CD14-positive monocyte (primary cell): ENCODE results near the gene BCAP31. TPM values are rescaled to one million over a fixed set of nuclear protein-coding genes. Genes with fewer than 3 reads are reported as not detected.

Experiments
- DNase-seq, 3 donors: peaks; one replicate each; pipeline ENCODE4 v3.0.0-alpha.2; 2011 to 2022
- H2AFZ ChIP-seq: 2 replicates; pipeline ENCODE4 v1.6.0; 2012; ENCODE audit warnings: mild to moderate bottlenecking, low read depth, low read length, inconsistent platforms; ENCODE audit not compliant: insufficient read depth, poor library complexity, severe bottlenecking
- H3K27ac ChIP-seq, 2 donors: 1 replicate in 1 of 2; 2 replicates in 1 of 2; pipeline ENCODE4 v1.5.1; 2012 to 2013; ENCODE audit warnings: low read length in 2 of 2, control low read depth in 1 of 2, inconsistent platforms in 1 of 2, low read depth in 1 of 2, mild to moderate bottlenecking in 1 of 2
- H3K27me3 ChIP-seq, 2 donors: one replicate each; pipeline versions ENCODE4 v1.6.0 to v1.6.1; 2011 to 2013; ENCODE audit warnings: low read length in 2 of 2; ENCODE audit not compliant: control insufficient read depth in 2 of 2, insufficient read depth in 2 of 2
- H3K36me3 ChIP-seq, 2 donors: replicated peaks in 1 of 2; 1 replicate in 1 of 2; 2 replicates in 1 of 2; pipeline versions ENCODE4 v1.5.1 to v1.6.1; 2012 to 2013; ENCODE audit warnings: low read length in 2 of 2, control low read depth in 1 of 2, inconsistent platforms in 1 of 2, mild to moderate bottlenecking in 1 of 2; ENCODE audit not compliant: insufficient read depth in 2 of 2, control insufficient read depth in 1 of 2
- H3K4me1 ChIP-seq, 2 donors: 1 replicate in 1 of 2; 2 replicates in 1 of 2; pipeline versions ENCODE4 v1.5.1 to v1.6.1; 2012 to 2013; ENCODE audit warnings: low read length in 2 of 2, control low read depth in 1 of 2, inconsistent platforms in 1 of 2, mild to moderate bottlenecking in 1 of 2, moderate library complexity in 1 of 2; ENCODE audit not compliant: insufficient read depth in 2 of 2, control insufficient read depth in 1 of 2
- H3K4me2 ChIP-seq: replicated peaks from 2 replicates; pipeline ENCODE3; 2012; ENCODE audit warnings: low read length, moderate library complexity, mild to moderate bottlenecking; ENCODE audit not compliant: poor library complexity, severe bottlenecking; ENCODE audit errors: extremely low read depth
- H3K4me3 ChIP-seq, 3 experiments: fragments of 200-600 bp in 1 of 3; sonication (generic) in 1 of 3; replicated peaks in 1 of 3; 1 replicate in 2 of 3; 2 replicates in 1 of 3; pipeline ENCODE4 v1.5.1; 2011 to 2013; ENCODE audit warnings: low read length in 3 of 3, mild to moderate bottlenecking in 3 of 3, control low read depth in 2 of 3, low read depth in 2 of 3, inconsistent platforms in 1 of 3, moderate library complexity in 1 of 3
- H3K79me2 ChIP-seq: 2 replicates; pipeline ENCODE4 v1.6.0; 2012; ENCODE audit warnings: mild to moderate bottlenecking, control low read depth, inconsistent platforms, low read length, moderate library complexity; ENCODE audit not compliant: insufficient read depth
- H3K9ac ChIP-seq: 2 replicates; pipeline ENCODE4 v1.6.0; 2017; ENCODE audit warnings: low read length, mild to moderate bottlenecking; ENCODE audit not compliant: insufficient read depth, poor library complexity, severe bottlenecking
- H3K9me3 ChIP-seq, 2 donors: replicated peaks in 1 of 2; 1 replicate in 1 of 2; 2 replicates in 1 of 2; pipeline versions ENCODE4 v1.5.1 to v1.6.1; 2012 to 2013; ENCODE audit warnings: low read length in 2 of 2, control low read depth in 1 of 2; ENCODE audit not compliant: control insufficient read depth in 1 of 2, insufficient read depth in 1 of 2
- H4K20me1 ChIP-seq: 2 replicates; pipeline ENCODE4 v1.6.0; 2012; ENCODE audit warnings: mild to moderate bottlenecking, low read length, control low read depth, moderate library complexity; ENCODE audit not compliant: insufficient read depth
- H3K27ac Mint-ChIP-seq, 7 donors: one replicate each; pipeline ENCODE4 v1.8.0; 2020; ENCODE audit warnings: mild to moderate bottlenecking in 7 of 7, mixed read lengths in 7 of 7, moderate library complexity in 6 of 7, inconsistent platforms in 2 of 7
- H3K27me3 Mint-ChIP-seq, 3 donors: one replicate each; pipeline ENCODE4 v1.8.0; 2021 to 2022; ENCODE audit warnings: low read depth in 3 of 3, mild to moderate bottlenecking in 3 of 3, mixed read lengths in 3 of 3, moderate library complexity in 3 of 3, inconsistent platforms in 1 of 3
- H3K36me3 Mint-ChIP-seq, 2 donors: one replicate each; pipeline ENCODE4 v1.8.0; 2020; ENCODE audit warnings: mixed read lengths in 2 of 2, inconsistent platforms in 1 of 2, mild to moderate bottlenecking in 1 of 2
- H3K4me1 Mint-ChIP-seq: one replicate; pipeline ENCODE4 v1.8.0; 2020; ENCODE audit warnings: mild to moderate bottlenecking, mixed read lengths
- H3K4me3 Mint-ChIP-seq, 2 donors: one replicate each; pipeline ENCODE4 v1.8.0; 2020; ENCODE audit warnings: mild to moderate bottlenecking in 2 of 2, mixed read lengths in 2 of 2, moderate library complexity in 1 of 2
- H3K9me3 Mint-ChIP-seq, 7 donors: one replicate each; pipeline ENCODE4 v1.8.0; 2020 to 2022; ENCODE audit warnings: mixed read lengths in 7 of 7, mild to moderate bottlenecking in 6 of 7, moderate library complexity in 6 of 7, inconsistent platforms in 2 of 7
- CTCF ChIP-seq: fragments of 200-600 bp; IDR thresholded peaks from one replicate; pipeline ENCODE4 v1.8.0; 2022; ENCODE audit warnings: antibody characterized with exemption, mild to moderate bottlenecking
- WGBS: methylation state at CpG from one replicate; pipeline ENCODE4 v1.1.5; 2013; ENCODE audit warnings: missing lambda C conversion rate; ENCODE audit not compliant: insufficient coverage; 5-methylcytosine and 5-hydroxymethylcytosine counted together
- intact Hi-C, 2 donors: fragments of 100-400 bp; cut with micrococcal nuclease; formaldehyde crosslinking; loops; one replicate each; pipeline versions ENCODE4 v1.15.0 to v1.15.1; 2023
- polyA plus RNA-seq, 3 donors: library from polyadenylated mRNA; depleted of rRNA in 1 of 3; unstranded in 2 of 3; stranded (reverse) in 1 of 3; fragments of 300-500 nt in 2 of 3; fragments of >200 nt in 1 of 3; fragmentation: Illumina TruSeq in 2 of 3; gene quantifications; 1 replicate in 2 of 3; 2 replicates in 1 of 3; pipeline ENCODE4 v1.2.3, GENCODE V29; 2012 to 2021

BCAP31 gene
- polyA plus RNA-seq, 3 donors, result 139 to 294 (median 288) TPM

- no peak within 1 kb of the TSS for H3K27ac Mint-ChIP-seq
- 6% methylated on average over 41 of the region's 98 CpGs for WGBS
- peaks cover 2% of the 10 kb centered on the region for H3K4me1 Mint-ChIP-seq
- intact Hi-C loops, result no loop called here
- H3K4me2 ChIP-seq, result no peak within 1 kb of the TSS
- peak within 1 kb of the TSS in 1 of 2 donors; percentile 77 for H3K4me3 Mint-ChIP-seq
- H3K36me3 ChIP-seq, result no peaks in the 10 kb centered on the region
- H3K9me3 ChIP-seq, result no peaks in the 10 kb centered on the region
- H2AFZ ChIP-seq, result no peak within 1 kb of the TSS
- no peak for TF ChIP-seq CTCF
- no peak within 1 kb of the TSS for H3K27ac ChIP-seq
- H4K20me1 ChIP-seq, result no peaks in the 10 kb centered on the region
- no peaks in the 10 kb centered on the region for H3K36me3 Mint-ChIP-seq
- no peak for DNase-seq
- H3K9ac ChIP-seq, result no peak within 1 kb of the TSS
- no peak within 1 kb of the TSS for H3K4me3 ChIP-seq
- H3K79me2 ChIP-seq, result no peaks in the 10 kb centered on the region
- H3K9me3 Mint-ChIP-seq, result peaks cover 0 to 13% (median 5%) of the 10 kb centered on the region in 7 donors
- no peaks in the 10 kb centered on the region for H3K4me1 ChIP-seq
- peaks cover 5 to 30% of the 10 kb centered on the region in 2 donors for H3K27me3 ChIP-seq
- peaks cover 20 to 43% (median 35%) of the 10 kb centered on the region in 3 donors for H3K27me3 Mint-ChIP-seq
Observed at GRCh38 chrX:153673428-153674218, 50.6 kb downstream of the BCAP31 start, which contains the start of gene PNCK. Gene PNCK, minus strand, starts transcription at chrX:153673813. Its CDS starts 737 bp downstream, at chrX:153673076.

- Histone ChIP-seq H3K9me3 (no peaks in the 10 kb centered on the region), H3K79me2 (no peaks in the 10 kb centered on the region), H3K4me2 (no peak overlapping the region), H2AFZ (no peak overlapping the region), H3K9ac (no peak overlapping the region), H3K4me1 (no peaks in the 10 kb centered on the region), H3K27ac (no peak overlapping the region), H3K36me3 (no peaks in the 10 kb centered on the region), H3K27me3 (peaks cover 0 to 30% of the 10 kb centered on the region in 2 donors), H3K4me3 (no peak overlapping the region), H4K20me1 (no peaks in the 10 kb centered on the region)
- Mint-ChIP-seq H3K27me3 (peaks cover 19 to 42% (median 36%) of the 10 kb centered on the region in 3 donors), H3K4me1 (peaks cover 6% of the 10 kb centered on the region), H3K27ac (peak overlapping the region in 1 of 7 donors; percentile 36), H3K9me3 (peaks cover 0 to 19% (median 5%) of the 10 kb centered on the region in 7 donors), H3K36me3 (no peaks in the 10 kb centered on the region), H3K4me3 (peak overlapping the region in 1 of 2 donors; percentile 77)
- intact Hi-C loops, result no loop called here
- TF ChIP-seq CTCF, result no peak
- DNase-seq, result no peak
- WGBS, result 11% methylated on average over 7 of the region's 53 CpGs
Observed at GRCh38 chrX:153672531-153673427, 51.4 kb downstream of the BCAP31 start.
